Adrenal gland (tissue), 5 donors: Measurements from ENCODE around the gene PHLDA3.

Experiments used
- CTCF ChIP-seq, 6 experiments: fragments of 450-650 bp in 4 of 6; fragments of 200-600 bp in 2 of 6; sonication (generic) in 1 of 6; IDR thresholded peaks; 1 replicate in 5 of 6; 2 replicates in 1 of 6; pipeline versions ENCODE4 v1.5.1 to v1.8.0; 2016 to 2021; ENCODE audit warnings: antibody characterized with exemption in 6 of 6, mild to moderate bottlenecking in 2 of 6, moderate library complexity in 1 of 6
- POLR2A ChIP-seq, 2 donors: fragments of 450-650 bp; IDR thresholded peaks; one replicate each; pipeline ENCODE4 v1.6.1; 2017; ENCODE audit warnings: antibody characterized with exemption in 2 of 2, mild to moderate bottlenecking in 2 of 2, moderate library complexity in 1 of 2
- donor health status: DM: no; HTN: no; CAD: no.

GRCh38 chr1:201481004-201481380, 12.0 kb upstream of the PHLDA3 start:
- TF ChIP-seq CTCF (IDR thresholded peaks at IDR 0.05) (no peak), POLR2A (IDR thresholded peaks at IDR 0.05) (no peak)
